ENCODE measurements around the gene GRK5. TPM values are rescaled to one million over a fixed set of nuclear protein-coding genes. Genes with fewer than 3 reads are reported as not detected.

Gene GRK5
- total and polyA plus RNA-seq, 2 donors from 2014 or later, result 7.3 to 18.7 TPM

- H3K4me1 ChIP-seq (ENCODE audit: control insufficient read depth in 2 of 3, insufficient read depth in 2 of 3, low read depth in 1 of 3, low read length in 3 of 3), result no peaks in the 10 kb centered on the region
- intact Hi-C loops (cut with DNase I), result no loop called here
- no peak for DNase-seq
- H3K9me3 ChIP-seq (ENCODE audit: control insufficient read depth in 2 of 3, insufficient read depth in 1 of 3, low read length in 3 of 3), result no peaks in the 10 kb centered on the region
- H3K4me3 ChIP-seq (ENCODE audit: low read length in 3 of 3), result no peak overlapping the region
- no peak for FAIRE-seq
- no peaks in the 10 kb centered on the region for H3K27me3 ChIP-seq (ENCODE audit: control insufficient read depth, insufficient read depth, low read length)
- H3K9ac ChIP-seq (ENCODE audit: low read length in 3 of 3), result no peak overlapping the region
- H3K36me3 ChIP-seq (ENCODE audit: control insufficient read depth in 2 of 3, insufficient read depth in 3 of 3, low read length in 3 of 3), result no peaks in the 10 kb centered on the region
- no peak overlapping the region for H3K27ac ChIP-seq (ENCODE audit: low read depth in 2 of 2, low read length in 2 of 2)
- no peak for TF ChIP-seq CTCF (IDR thresholded peaks at IDR 0.05; ENCODE audit: borderline replicate concordance, extremely low read depth, insufficient read depth)
Observed at GRCh38 chr10:119386666-119387065, 179.3 kb downstream of the GRK5 start.

- intact Hi-C loops (cut with DNase I), result no loop called here
- no peak for FAIRE-seq
- no peak overlapping the region for H3K9ac ChIP-seq (ENCODE audit: low read length in 3 of 3)
- H3K9me3 ChIP-seq (ENCODE audit: control insufficient read depth in 2 of 3, insufficient read depth in 1 of 3, low read length in 3 of 3), result no peaks in the 10 kb centered on the region
- no peak for DNase-seq
- no peaks in the 10 kb centered on the region for H3K4me1 ChIP-seq (ENCODE audit: control insufficient read depth in 2 of 3, insufficient read depth in 2 of 3, low read depth in 1 of 3, low read length in 3 of 3)
- no peak overlapping the region for H3K4me3 ChIP-seq (ENCODE audit: low read length in 3 of 3)
- TF ChIP-seq CTCF (IDR thresholded peaks at IDR 0.05; ENCODE audit: borderline replicate concordance, extremely low read depth, insufficient read depth), result no peak
- H3K27ac ChIP-seq (ENCODE audit: low read depth in 2 of 2, low read length in 2 of 2), result no peak overlapping the region
- H3K27me3 ChIP-seq (ENCODE audit: control insufficient read depth, insufficient read depth, low read length), result no peaks in the 10 kb centered on the region
- no peaks in the 10 kb centered on the region for H3K36me3 ChIP-seq (ENCODE audit: control insufficient read depth in 2 of 3, insufficient read depth in 3 of 3, low read length in 3 of 3)
Observed at GRCh38 chr10:119388849-119389345, 181.5 kb downstream of the GRK5 start.

- no peak overlapping the region for H3K4me3 ChIP-seq (ENCODE audit: low read length in 3 of 3)
- no peak for FAIRE-seq
- DNase-seq, result no peak
- H3K27ac ChIP-seq (ENCODE audit: low read depth in 2 of 2, low read length in 2 of 2), result no peak overlapping the region
- H3K9me3 ChIP-seq (ENCODE audit: control insufficient read depth in 2 of 3, insufficient read depth in 1 of 3, low read length in 3 of 3), result no peaks in the 10 kb centered on the region
- no peaks in the 10 kb centered on the region for H3K36me3 ChIP-seq (ENCODE audit: control insufficient read depth in 2 of 3, insufficient read depth in 3 of 3, low read length in 3 of 3)
- H3K27me3 ChIP-seq (ENCODE audit: control insufficient read depth, insufficient read depth, low read length), result no peaks in the 10 kb centered on the region
- H3K9ac ChIP-seq (ENCODE audit: low read length in 3 of 3), result no peak overlapping the region
- TF ChIP-seq CTCF (IDR thresholded peaks at IDR 0.05; ENCODE audit: borderline replicate concordance, extremely low read depth, insufficient read depth), result no peak
- intact Hi-C loops (cut with DNase I), result no loop called here
- H3K4me1 ChIP-seq (ENCODE audit: control insufficient read depth in 2 of 3, insufficient read depth in 2 of 3, low read depth in 1 of 3, low read length in 3 of 3), result peaks cover 0 to 5% (median 0%) of the 10 kb centered on the region in 3 donors
Observed at GRCh38 chr10:119391440-119392251, 184.3 kb downstream of the GRK5 start.
